ENCODE measurements around the gene TCF25.

Gene TCF25

DNA sequence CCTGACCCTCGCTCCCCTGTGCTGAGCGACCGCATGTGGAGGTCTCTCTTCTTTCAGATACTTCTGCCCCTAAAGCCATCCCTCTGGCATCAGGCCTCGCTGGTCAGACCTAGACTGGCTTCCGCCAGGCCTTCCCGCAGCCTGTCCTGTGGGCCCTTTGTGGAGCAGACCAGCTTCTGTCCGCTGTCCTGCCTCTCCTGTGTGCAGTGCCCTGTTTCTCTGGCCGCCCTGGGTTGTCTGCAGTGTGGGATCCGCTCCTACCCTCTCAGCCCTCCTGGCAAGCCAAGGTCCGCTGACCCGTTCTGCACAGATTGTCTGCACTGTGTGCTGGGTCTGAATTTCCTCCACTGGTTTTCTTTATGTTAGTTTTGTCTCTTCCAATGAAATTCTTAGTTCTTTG is 23.8 kb downstream of the TCF25 start:
- Mint-ChIP-seq H3K4me3 (no peak overlapping the region), H3K36me3 (peaks cover 30% of the 10 kb centered on the region), H3K9me3 (no peaks in the 10 kb centered on the region), H3K4me1 (no peaks in the 10 kb centered on the region), H3K27me3 (no peaks in the 10 kb centered on the region), H3K27ac (no peak overlapping the region)
- no peak for DNase-seq
- CTCF ChIA-PET, result no interaction called here

DNA sequence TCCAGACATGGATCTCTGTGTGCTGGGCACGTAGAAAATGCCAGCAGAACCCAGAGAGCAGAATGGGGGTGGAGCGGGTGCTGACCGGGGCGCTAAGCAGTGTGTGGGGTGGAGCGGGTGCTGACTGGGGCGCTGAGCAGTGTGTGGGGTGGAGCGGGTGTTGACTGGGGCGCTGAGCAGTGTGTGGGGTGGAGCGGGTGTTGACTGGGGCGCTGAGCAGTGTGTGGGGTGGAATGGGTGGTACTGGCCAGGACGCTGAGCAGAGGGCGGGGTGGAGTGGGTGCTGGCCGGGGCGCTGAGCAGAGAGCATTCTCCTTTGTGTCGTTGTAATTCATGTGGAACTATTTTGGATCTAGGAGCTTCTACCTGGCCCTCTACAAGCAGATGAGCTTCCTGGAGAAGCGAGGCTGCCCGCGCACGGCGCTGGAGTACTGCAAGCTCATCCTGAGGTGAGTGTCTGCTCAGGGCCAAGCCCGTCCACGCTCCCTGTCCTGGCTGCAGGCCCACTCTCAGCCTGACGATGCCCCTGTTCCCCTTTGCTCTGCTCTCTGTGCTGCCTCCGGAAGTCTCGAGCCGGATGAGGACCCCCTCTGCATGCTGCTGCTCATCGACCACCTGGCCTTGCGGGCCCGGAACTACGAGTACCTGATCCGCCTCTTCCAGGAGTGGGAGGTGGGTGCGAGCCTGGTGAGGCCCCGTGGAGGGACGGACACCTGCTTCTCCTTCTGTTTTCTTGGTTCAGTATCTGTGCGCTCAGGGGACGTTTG is 25.0 kb downstream of the TCF25 start:
- H3K27ac Mint-ChIP-seq, result no peak overlapping the region
- H3K36me3 Mint-ChIP-seq, result peaks cover 30% of the 10 kb centered on the region
- no peak for DNase-seq
- CTCF ChIA-PET, result no interaction called here
- no peak overlapping the region for H3K4me3 Mint-ChIP-seq
- H3K4me1 Mint-ChIP-seq, result no peaks in the 10 kb centered on the region
- no peaks in the 10 kb centered on the region for H3K27me3 Mint-ChIP-seq
- H3K9me3 Mint-ChIP-seq, result no peaks in the 10 kb centered on the region

DNA sequence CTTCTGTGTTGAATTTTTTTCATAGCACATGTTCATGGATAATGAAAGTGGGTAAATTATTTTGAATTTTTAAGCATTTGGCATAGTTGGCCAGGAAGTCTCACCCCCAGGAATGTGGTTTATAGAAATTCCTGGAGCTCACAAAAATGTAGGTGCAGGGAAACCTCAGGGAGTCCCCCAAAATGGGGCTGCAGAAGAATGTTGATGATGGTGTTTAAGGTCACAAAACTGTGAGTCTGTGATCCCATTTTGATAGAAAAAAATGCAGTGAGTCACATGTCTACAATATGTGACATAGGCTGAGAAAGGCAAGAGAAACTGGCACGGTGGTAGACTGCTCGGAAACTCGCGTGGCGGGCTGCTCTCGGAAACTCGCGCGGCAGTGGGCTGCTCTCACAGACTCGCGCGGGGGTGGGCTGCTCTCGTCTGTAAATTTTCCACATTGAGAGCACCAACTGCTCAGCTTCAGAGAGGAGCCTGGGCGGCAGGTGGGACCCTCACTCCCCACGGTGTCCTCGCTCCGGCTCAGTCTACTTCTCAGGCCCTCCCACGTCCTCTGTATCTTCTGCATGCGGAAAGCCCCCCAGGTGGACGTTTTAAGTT is 26.6 kb downstream of the TCF25 start:
- Mint-ChIP-seq H3K27ac (no peak overlapping the region), H3K4me1 (no peaks in the 10 kb centered on the region), H3K27me3 (no peaks in the 10 kb centered on the region), H3K4me3 (no peak overlapping the region), H3K9me3 (no peaks in the 10 kb centered on the region), H3K36me3 (peaks cover 29% of the 10 kb centered on the region)
- CTCF ChIA-PET, result no interaction called here
- DNase-seq, result no peak

- no peak overlapping the region for H3K4me3 Mint-ChIP-seq
Observed at GRCh38 chr16:89900885-89901284, 27.5 kb downstream of the TCF25 start.

DNA sequence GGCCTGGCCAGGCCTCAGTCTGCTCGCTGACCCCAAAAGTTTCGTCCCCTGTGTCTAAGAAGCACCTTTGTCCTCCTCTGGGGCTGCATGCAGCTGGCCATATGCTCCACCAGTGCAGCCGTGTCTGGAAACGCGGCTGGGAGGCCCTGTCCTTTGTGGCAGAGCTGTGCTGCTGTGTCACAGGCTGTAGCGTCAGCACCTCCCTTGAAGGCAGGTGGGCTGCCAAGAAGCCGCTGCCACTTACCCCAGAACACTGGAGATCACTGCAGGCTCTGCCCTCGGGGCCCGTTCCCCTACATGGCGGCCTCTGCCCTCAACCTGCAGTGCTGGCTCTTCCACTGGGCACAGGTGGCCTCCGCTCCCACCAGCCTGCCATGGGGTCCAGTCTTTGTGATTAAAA is 29.6 kb downstream of the TCF25 start:
- Mint-ChIP-seq H3K27ac (no peak overlapping the region), H3K27me3 (no peaks in the 10 kb centered on the region), H3K4me3 (no peak overlapping the region), H3K9me3 (no peaks in the 10 kb centered on the region), H3K4me1 (no peaks in the 10 kb centered on the region), H3K36me3 (peaks cover 43% of the 10 kb centered on the region)
- no peak for DNase-seq
- CTCF ChIA-PET, result no interaction called here

More at GRCh38 chr16:89900885-89901284, 27.5 kb downstream of the TCF25 start:
- H3K27me3 Mint-ChIP-seq, result no peaks in the 10 kb centered on the region
- CTCF ChIA-PET, result no interaction called here
- H3K4me1 Mint-ChIP-seq, result no peaks in the 10 kb centered on the region
- no peaks in the 10 kb centered on the region for H3K9me3 Mint-ChIP-seq
- DNase-seq, result no peak
- no peak overlapping the region for H3K27ac Mint-ChIP-seq
- peaks cover 31% of the 10 kb centered on the region for H3K36me3 Mint-ChIP-seq

- DNase-seq, result no peak
- Mint-ChIP-seq H3K4me3 (no peak overlapping the region), H3K27ac (no peak overlapping the region), H3K27me3 (no peaks in the 10 kb centered on the region), H3K36me3 (peaks cover 40% of the 10 kb centered on the region), H3K9me3 (no peaks in the 10 kb centered on the region), H3K4me1 (no peaks in the 10 kb centered on the region)
- CTCF ChIA-PET, result no interaction called here
Observed at GRCh38 chr16:89903908-89904515, 30.6 kb downstream of the TCF25 start.

GRCh38 chr16:89904606-89905510 is 31.5 kb downstream of the TCF25 start:
- DNase-seq, result no peak
- Mint-ChIP-seq H3K4me1 (no peaks in the 10 kb centered on the region), H3K27me3 (no peaks in the 10 kb centered on the region), H3K9me3 (no peaks in the 10 kb centered on the region), H3K4me3 (no peak overlapping the region), H3K27ac (no peak overlapping the region), H3K36me3 (peaks cover 38% of the 10 kb centered on the region)
- CTCF ChIA-PET, result no interaction called here

GRCh38 chr16:89905511-89906139 is 32.2 kb downstream of the TCF25 start:
- Mint-ChIP-seq H3K36me3 (peaks cover 32% of the 10 kb centered on the region), H3K27me3 (no peaks in the 10 kb centered on the region), H3K9me3 (no peaks in the 10 kb centered on the region), H3K4me3 (no peak overlapping the region), H3K4me1 (peaks cover 4% of the 10 kb centered on the region), H3K27ac (no peak overlapping the region)
- no peak for DNase-seq
- CTCF ChIA-PET, result interaction anchor here (2.8 kb wide), 1 partner anchor 13 kb away, joined by 7 read pairs; the partner anchor contains the start of gene MC1R

DNA sequence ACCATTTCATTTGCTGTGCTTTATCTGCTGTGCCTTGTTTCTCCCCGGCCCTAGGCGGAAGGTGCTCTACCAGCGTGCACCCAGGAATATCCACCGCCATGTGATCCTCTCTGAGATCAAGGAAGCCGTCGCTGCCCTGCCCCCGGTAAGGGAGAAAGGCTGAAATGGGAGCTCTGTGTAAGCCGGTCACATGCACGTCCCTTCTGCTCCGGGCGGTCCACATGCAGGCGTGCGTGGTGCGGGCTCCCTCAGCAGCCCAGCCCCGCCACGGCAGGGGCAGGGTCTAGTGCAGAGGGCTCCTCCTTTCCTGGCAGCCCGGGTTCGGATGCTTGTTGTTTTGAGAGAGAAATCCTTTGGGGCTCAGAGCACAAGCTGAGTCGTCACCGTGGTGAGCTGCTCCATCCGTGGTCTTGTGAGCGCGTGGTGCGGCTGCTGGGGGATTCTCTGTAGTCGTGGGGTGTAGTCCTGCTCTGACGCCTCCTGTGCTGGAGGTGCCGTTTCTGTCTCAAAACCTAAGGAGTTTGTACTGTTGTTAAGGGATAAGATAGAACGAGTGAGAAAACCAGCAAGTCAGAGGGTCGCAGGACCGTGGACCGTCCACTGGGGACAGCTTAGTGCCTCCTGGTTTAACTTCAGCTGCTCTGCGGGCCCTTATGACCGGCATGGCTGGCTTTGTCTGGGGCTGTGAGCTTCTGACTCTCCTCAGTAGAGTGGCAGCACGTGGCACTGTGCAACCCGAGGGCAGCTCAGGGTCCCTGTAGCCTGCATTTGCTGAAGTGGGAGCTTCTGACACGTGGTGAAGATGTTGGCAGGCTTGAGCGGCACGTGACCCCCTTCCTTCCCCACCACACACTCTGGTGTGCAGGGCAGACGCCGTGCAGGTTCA is 33.0 kb downstream of the TCF25 start:
- Mint-ChIP-seq H3K9me3 (no peaks in the 10 kb centered on the region), H3K4me1 (peaks cover 4% of the 10 kb centered on the region), H3K27ac (no peak overlapping the region), H3K27me3 (no peaks in the 10 kb centered on the region), H3K36me3 (peaks cover 35% of the 10 kb centered on the region), H3K4me3 (no peak overlapping the region)
- DNase-seq, result no peak
- CTCF ChIA-PET, result interaction anchor here (2.8 kb wide), 1 partner anchor 12 kb away, joined by 7 read pairs; the partner anchor contains the start of gene MC1R

GRCh38 chr16:89907055-89907814 is 33.8 kb downstream of the TCF25 start:
- H3K4me1 Mint-ChIP-seq, result peaks cover 4% of the 10 kb centered on the region
- H3K27me3 Mint-ChIP-seq, result no peaks in the 10 kb centered on the region
- no peaks in the 10 kb centered on the region for H3K9me3 Mint-ChIP-seq
- no peak for DNase-seq
- CTCF ChIA-PET, result interaction anchor here (0.6 to 2.8 kb wide), 5 partner anchors 11 to 367 kb away, joined by 3 to 7 read pairs (median 4); partner anchors contain the start of genes MC1R and TCF25
- H3K36me3 Mint-ChIP-seq, result peaks cover 36% of the 10 kb centered on the region
- H3K4me3 Mint-ChIP-seq, result no peak overlapping the region
- H3K27ac Mint-ChIP-seq, result no peak overlapping the region

- Mint-ChIP-seq H3K27ac (no peak overlapping the region), H3K9me3 (no peaks in the 10 kb centered on the region), H3K27me3 (no peaks in the 10 kb centered on the region), H3K4me1 (peaks cover 4% of the 10 kb centered on the region), H3K4me3 (no peak overlapping the region), H3K36me3 (peaks cover 39% of the 10 kb centered on the region)
- CTCF ChIA-PET, result interaction anchor here (1.2 to 3.9 kb wide), 4 partner anchors 10 to 202 kb away, joined by 3 to 29 read pairs (median 6); partner anchors contain the start of genes MC1R and TCF25
- DNase-seq, result no peak
Observed at GRCh38 chr16:89908236-89908635, 34.8 kb downstream of the TCF25 start.

Data from activated naive CD4-positive, alpha-beta T cell treated with anti-CD3 and anti-CD28 coated beads, Interleukin-2, amount 10 ng/mL, durations not matched to agents 7 days and 5 days (primary cell).